Esophagus squamous epithelium (tissue), 5 donors: ENCODE results near the gene FOXD2. TPM values are rescaled to one million over a fixed set of nuclear protein-coding genes. Genes with fewer than 3 reads are reported as not detected.

Experiments used
- DNase-seq: peaks from one replicate; lab custom pipeline; 2025; lab: John Stamatoyannopoulos, UW
- H3K27ac ChIP-seq, 4 donors: fragments of 200-600 bp; sonication (generic); one replicate each; pipeline ENCODE4 v1.5.1; 2016 to 2019; ENCODE audit warnings: mild to moderate bottlenecking in 1 of 4
- H3K27me3 ChIP-seq, 4 donors: fragments of 200-600 bp; sonication (generic); 1 replicate in 3 of 4; 2 replicates in 1 of 4; pipeline versions ENCODE4 v1.5.1 to v1.6.0; 2017 to 2021; ENCODE audit warnings: antibody characterized with exemption in 1 of 4
- H3K36me3 ChIP-seq, 3 donors: fragments of 200-600 bp; sonication (generic); one replicate each; pipeline ENCODE4 v1.5.1; 2016 to 2019
- H3K4me1 ChIP-seq, 3 donors: fragments of 200-600 bp; sonication (generic); one replicate each; pipeline ENCODE4 v1.5.1; 2017 to 2019
- H3K4me3 ChIP-seq, 4 donors: fragments of 200-600 bp; sonication (generic); 1 replicate in 3 of 4; 2 replicates in 1 of 4; pipeline ENCODE4 v1.5.1; 2016 to 2019; ENCODE audit warnings: mild to moderate bottlenecking in 2 of 4, moderate library complexity in 1 of 4
- H3K9me3 ChIP-seq, 3 donors: fragments of 200-600 bp; sonication (generic); one replicate each; pipeline ENCODE4 v1.5.1; 2016 to 2019
- POLR2A ChIP-seq, 4 donors: fragments of 450-650 bp; IDR thresholded peaks; one replicate each; pipeline ENCODE4 v1.6.1; 2017; ENCODE audit warnings: antibody characterized with exemption in 4 of 4, mild to moderate bottlenecking in 4 of 4, moderate library complexity in 3 of 4
- whole genome bisulfite sequencing, 2 donors: methylation state at CpG; one replicate each; pipeline ENCODE4 v1.1.5; 2018; 5-methylcytosine and 5-hydroxymethylcytosine counted together
- intact Hi-C: fragments of 100-400 bp; cut with DNase I; formaldehyde crosslinking; loops from one replicate; pipeline ENCODE4 v1.15.0; 2022
- total RNA-seq, 4 donors: library from RNA; depleted of rRNA; stranded (reverse); fragments of >200 nt; gene quantifications; one replicate each; pipeline ENCODE4 v1.1.0, GENCODE V29; 2016
- TF ChIP-seq, protein P1 (sequence below), 6 experiments: fragments of 450-650 bp in 4 of 6; fragments of 200-600 bp in 2 of 6; sonication (generic) in 2 of 6; IDR thresholded peaks; one replicate each; pipeline ENCODE4 v1.5.1; 2016 to 2019; ENCODE audit warnings: antibody characterized with exemption in 6 of 6, mild to moderate bottlenecking in 4 of 6, moderate library complexity in 4 of 6
- donor health status: DM: yes; HTN: yes; CAD: no.

FOXD2 gene
- total RNA-seq, 4 donors from 2014 or later = under 0.01 TPM; not detected in 3

DNA sequence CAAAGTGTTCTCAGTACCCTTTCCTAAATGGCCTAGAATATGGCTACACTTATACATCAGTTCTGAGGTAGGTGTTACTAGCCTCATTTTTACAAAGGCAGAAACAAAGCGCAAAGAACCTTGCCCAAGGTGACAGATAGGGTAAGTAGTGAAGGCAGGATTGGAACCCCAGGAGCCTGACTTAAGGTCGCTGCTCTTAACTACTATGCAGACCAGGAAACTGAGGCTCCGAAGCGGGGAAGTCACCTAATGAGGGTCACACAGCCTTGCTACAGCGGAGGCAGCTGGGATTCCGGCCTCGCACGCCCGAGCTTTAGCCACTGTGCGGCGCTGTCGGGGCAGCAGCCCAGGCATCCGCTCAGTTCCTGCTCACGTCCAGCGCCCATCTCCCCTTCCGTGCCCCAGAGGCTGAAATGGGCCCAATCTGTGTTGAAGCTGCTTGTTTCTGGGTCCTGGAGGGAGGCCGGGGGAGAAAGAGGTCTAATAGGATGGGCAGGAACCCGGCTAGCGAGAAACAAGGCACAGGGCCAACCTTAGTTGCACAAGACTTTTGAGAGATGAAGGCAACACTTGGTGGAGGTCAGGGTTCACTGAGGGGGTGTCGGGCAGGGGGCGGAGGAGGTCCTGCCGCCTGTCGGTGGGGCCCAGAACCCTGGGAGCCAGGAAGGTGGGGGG lies 1.4 kb upstream of the FOXD2 start:
- H3K27me3 ChIP-seq = peaks cover 10 to 100% (median 36%) of the 10 kb centered on the region in 4 donors
- 3 to 7% methylated on average over 9 to 10 of the region's 23 CpGs for whole genome bisulfite sequencing, 2 donors
- intact Hi-C loops = loop anchor here (5.0 kb wide), 1 partner anchor 286 kb away; no protein-coding TSS in a partner anchor
- H3K9me3 ChIP-seq = no peaks in the 10 kb centered on the region
- peak overlapping the region; percentile 72 to 88 (median 81) for H3K27ac ChIP-seq
- no peak for TF ChIP-seq POLR2A (IDR thresholded peaks at IDR 0.05)
- TF ChIP-seq, protein P1, sequence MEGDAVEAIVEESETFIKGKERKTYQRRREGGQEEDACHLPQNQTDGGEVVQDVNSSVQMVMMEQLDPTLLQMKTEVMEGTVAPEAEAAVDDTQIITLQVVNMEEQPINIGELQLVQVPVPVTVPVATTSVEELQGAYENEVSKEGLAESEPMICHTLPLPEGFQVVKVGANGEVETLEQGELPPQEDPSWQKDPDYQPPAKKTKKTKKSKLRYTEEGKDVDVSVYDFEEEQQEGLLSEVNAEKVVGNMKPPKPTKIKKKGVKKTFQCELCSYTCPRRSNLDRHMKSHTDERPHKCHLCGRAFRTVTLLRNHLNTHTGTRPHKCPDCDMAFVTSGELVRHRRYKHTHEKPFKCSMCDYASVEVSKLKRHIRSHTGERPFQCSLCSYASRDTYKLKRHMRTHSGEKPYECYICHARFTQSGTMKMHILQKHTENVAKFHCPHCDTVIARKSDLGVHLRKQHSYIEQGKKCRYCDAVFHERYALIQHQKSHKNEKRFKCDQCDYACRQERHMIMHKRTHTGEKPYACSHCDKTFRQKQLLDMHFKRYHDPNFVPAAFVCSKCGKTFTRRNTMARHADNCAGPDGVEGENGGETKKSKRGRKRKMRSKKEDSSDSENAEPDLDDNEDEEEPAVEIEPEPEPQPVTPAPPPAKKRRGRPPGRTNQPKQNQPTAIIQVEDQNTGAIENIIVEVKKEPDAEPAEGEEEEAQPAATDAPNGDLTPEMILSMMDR (IDR thresholded peaks at IDR 0.05) = peak; percentile 54 to 89 (median 80)
- H3K4me3 ChIP-seq = peak overlapping the region; percentile 34 to 78 (median 58)
- no peaks in the 10 kb centered on the region for H3K36me3 ChIP-seq
- H3K4me1 ChIP-seq = peaks cover 37 to 74% (median 47%) of the 10 kb centered on the region in 3 donors
- DNase-seq = no peak

DNA sequence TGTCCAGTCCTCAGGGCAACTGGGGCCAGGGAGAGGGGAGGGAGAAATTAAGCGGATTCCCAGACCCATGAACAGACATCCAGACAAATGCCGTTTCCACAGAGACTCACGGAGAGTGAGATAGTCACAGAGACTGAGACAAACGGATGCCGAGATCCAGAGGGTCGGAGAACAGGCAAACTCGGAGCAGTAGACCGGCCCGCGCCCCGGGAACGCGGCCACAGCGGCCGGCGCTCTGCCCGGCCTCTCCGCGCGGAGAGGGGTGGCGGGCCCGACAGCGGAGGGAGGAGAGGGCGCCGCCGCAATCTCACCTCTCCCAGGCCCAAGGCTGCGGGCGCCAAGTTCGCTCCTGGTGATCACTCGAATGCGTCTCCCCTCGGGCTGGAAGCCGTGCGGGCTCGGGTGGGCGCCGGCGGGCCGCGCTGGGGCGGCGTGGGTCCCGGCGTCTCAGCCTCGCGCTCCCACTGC lies 831 bp upstream of the FOXD2 start:
- 0 to 3% methylated on average over 2 to 4 of the region's 46 CpGs for WGBS, 2 donors
- TF ChIP-seq POLR2A (IDR thresholded peaks at IDR 0.05) = no peak
- TF ChIP-seq, protein P1 (IDR thresholded peaks at IDR 0.05) = no peak
- intact Hi-C loops = loop anchor here (5.0 kb wide), 1 partner anchor 285 kb away; no protein-coding TSS in a partner anchor
- H3K36me3 ChIP-seq = no peaks in the 10 kb centered on the region
- peaks cover 10 to 100% (median 34%) of the 10 kb centered on the region in 4 donors for H3K27me3 ChIP-seq
- H3K9me3 ChIP-seq = no peaks in the 10 kb centered on the region
- DNase-seq = no peak
- peak overlapping the region; percentile 34 to 78 (median 58) for H3K4me3 ChIP-seq
- peak overlapping the region; percentile 72 to 88 (median 81) for H3K27ac ChIP-seq
- peaks cover 33 to 68% (median 42%) of the 10 kb centered on the region in 3 donors for H3K4me1 ChIP-seq

DNA sequence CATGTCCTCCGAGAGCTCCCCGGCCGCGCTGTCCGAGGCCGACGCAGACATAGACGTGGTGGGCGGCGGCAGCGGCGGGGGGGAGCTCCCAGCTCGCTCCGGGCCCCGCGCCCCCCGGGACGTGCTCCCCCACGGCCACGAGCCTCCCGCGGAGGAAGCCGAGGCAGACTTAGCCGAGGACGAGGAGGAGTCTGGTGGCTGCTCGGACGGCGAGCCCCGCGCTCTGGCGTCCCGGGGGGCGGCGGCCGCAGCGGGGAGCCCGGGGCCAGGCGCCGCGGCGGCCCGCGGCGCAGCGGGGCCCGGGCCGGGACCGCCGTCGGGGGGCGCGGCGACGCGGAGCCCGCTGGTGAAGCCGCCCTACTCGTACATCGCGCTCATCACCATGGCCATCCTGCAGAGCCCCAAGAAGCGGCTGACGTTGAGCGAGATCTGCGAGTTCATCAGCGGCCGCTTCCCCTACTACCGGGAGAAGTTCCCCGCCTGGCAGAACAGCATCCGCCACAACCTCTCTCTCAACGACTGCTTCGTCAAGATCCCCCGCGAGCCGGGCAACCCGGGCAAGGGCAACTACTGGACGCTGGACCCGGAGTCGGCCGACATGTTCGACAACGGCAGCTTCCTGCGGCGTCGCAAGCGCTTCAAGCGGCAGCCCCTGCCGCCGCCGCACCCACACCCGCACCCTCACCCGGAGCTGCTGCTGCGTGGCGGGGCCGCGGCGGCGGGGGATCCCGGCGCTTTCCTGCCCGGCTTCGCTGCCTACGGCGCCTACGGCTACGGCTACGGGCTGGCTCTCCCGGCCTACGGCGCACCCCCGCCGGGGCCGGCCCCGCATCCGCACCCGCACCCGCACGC lies 547 bp downstream of the FOXD2 start:
- Histone ChIP-seq H3K4me3 (peak overlapping the region; percentile 34 to 78 (median 58)), H3K27ac (peak overlapping the region; percentile 72 to 88 (median 81)), H3K27me3 (peaks cover 14 to 100% (median 31%) of the 10 kb centered on the region in 4 donors), H3K9me3 (no peaks in the 10 kb centered on the region), H3K4me1 (peaks cover 22 to 54% (median 29%) of the 10 kb centered on the region in 3 donors), H3K36me3 (no peaks in the 10 kb centered on the region)
- WGBS, 2 donors = 7% methylated on average over 3 of the region's 117 CpGs; no CpG with 5 or more reads in 1 of the 2 donors
- intact Hi-C loops = loop anchor here (5.0 kb wide), 1 partner anchor 284 kb away; no protein-coding TSS in a partner anchor
- no peak for DNase-seq
- TF ChIP-seq, protein P1 (IDR thresholded peaks at IDR 0.05) = no peak
- no peak for TF ChIP-seq POLR2A (IDR thresholded peaks at IDR 0.05)

DNA sequence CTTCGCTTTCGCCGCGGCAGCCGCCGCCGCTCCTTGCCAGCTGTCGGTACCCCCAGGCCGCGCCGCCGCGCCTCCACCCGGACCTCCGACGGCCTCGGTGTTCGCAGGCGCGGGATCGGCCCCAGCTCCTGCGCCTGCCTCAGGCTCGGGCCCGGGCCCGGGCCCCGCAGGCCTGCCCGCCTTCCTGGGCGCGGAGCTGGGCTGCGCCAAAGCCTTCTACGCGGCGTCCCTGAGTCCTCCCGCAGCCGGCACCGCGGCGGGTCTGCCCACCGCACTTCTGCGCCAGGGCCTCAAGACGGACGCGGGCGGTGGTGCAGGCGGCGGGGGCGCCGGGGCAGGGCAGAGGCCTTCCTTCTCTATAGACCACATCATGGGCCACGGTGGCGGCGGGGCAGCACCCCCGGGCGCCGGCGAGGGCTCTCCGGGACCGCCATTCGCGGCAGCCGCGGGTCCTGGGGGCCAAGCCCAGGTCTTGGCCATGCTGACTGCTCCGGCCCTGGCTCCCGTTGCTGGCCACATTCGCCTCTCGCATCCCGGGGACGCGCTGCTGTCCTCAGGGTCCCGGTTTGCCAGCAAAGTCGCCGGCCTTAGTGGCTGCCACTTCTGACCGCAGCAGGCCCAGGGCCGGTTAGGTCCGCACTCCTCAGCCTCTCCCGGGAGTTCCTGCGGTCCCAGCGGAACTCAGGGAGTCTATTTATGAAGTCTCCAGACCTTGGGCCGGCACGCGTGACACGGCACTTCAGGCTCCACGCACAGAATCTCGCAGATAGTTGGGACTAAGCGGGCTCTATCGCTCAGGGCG lies 1.4 kb downstream of the FOXD2 start:
- H3K27me3 ChIP-seq = peaks cover 19 to 100% (median 31%) of the 10 kb centered on the region in 4 donors
- no peaks in the 10 kb centered on the region for H3K36me3 ChIP-seq
- intact Hi-C loops = loop anchor here (5.0 kb wide), 1 partner anchor 283 kb away; no protein-coding TSS in a partner anchor
- H3K27ac ChIP-seq = no peak overlapping the region
- no peaks in the 10 kb centered on the region for H3K9me3 ChIP-seq
- 30 to 59% methylated on average over 3 to 4 of the region's 86 CpGs for WGBS, 2 donors
- H3K4me3 ChIP-seq = peak overlapping the region in 2 of 4 donors; percentile 59 to 78
- no peak for TF ChIP-seq POLR2A (IDR thresholded peaks at IDR 0.05)
- TF ChIP-seq, protein P1 (IDR thresholded peaks at IDR 0.05) = no peak
- peaks cover 15 to 53% (median 21%) of the 10 kb centered on the region in 3 donors for H3K4me1 ChIP-seq
- DNase-seq = no peak
